HG03175 (cell line): ENCODE results near the gene BMP6.

Source experiments
- ATAC-seq: cut with Tn5 transposase; IDR thresholded peaks from one replicate; pipeline ENCODE4 v1.9.1; 2021; ENCODE audit warnings: mild to moderate bottlenecking, moderate library complexity; ENCODE audit not compliant: unreplicated experiment

Gene BMP6

GRCh38 chr6:7725849-7726415 is at the start of gene BMP6:
Gene BMP6 (plus strand): TSS chr6:7726099. CDS start chr6:7726956, 857 bp downstream.
- ATAC-seq: peak; percentile 79

- no peak for ATAC-seq
Measured at GRCh38 chr6:7677229-7677628, 48.7 kb upstream of the BMP6 start.

GRCh38 chr6:7680393-7681075 is 45.4 kb upstream of the BMP6 start:
- ATAC-seq: no peak

- ATAC-seq: no peak
Measured at GRCh38 chr6:7681449-7681848, 44.5 kb upstream of the BMP6 start.

- ATAC-seq: no peak
Measured at GRCh38 chr6:7684076-7684475, 41.8 kb upstream of the BMP6 start.

GRCh38 chr6:7684843-7685242 is 41.1 kb upstream of the BMP6 start:
- no peak for ATAC-seq

- ATAC-seq: no peak
Measured at GRCh38 chr6:7685276-7685675, 40.6 kb upstream of the BMP6 start.

GRCh38 chr6:7687145-7688111 is 38.5 kb upstream of the BMP6 start:
- ATAC-seq: no peak

GRCh38 chr6:7691021-7691420 is 34.9 kb upstream of the BMP6 start:
- no peak for ATAC-seq

- ATAC-seq: no peak
Measured at GRCh38 chr6:7691675-7692452, 34.0 kb upstream of the BMP6 start.

GRCh38 chr6:7692453-7692784 is 33.5 kb upstream of the BMP6 start:
- no peak for ATAC-seq

GRCh38 chr6:7693827-7694226 is 32.1 kb upstream of the BMP6 start:
- ATAC-seq: no peak

GRCh38 chr6:7696061-7696460 is 29.8 kb upstream of the BMP6 start:
- no peak for ATAC-seq

GRCh38 chr6:7697432-7697819 is 28.5 kb upstream of the BMP6 start:
- ATAC-seq: no peak

GRCh38 chr6:7697820-7698623 is 27.9 kb upstream of the BMP6 start:
- no peak for ATAC-seq

GRCh38 chr6:7701212-7701834 is 24.6 kb upstream of the BMP6 start:
- ATAC-seq: no peak

GRCh38 chr6:7703148-7703680 is 22.7 kb upstream of the BMP6 start:
- no peak for ATAC-seq

- ATAC-seq: no peak
Measured at GRCh38 chr6:7705483-7705882, 20.4 kb upstream of the BMP6 start.

GRCh38 chr6:7706269-7706668 is 19.6 kb upstream of the BMP6 start:
- ATAC-seq: no peak

GRCh38 chr6:7707787-7708186 is 18.1 kb upstream of the BMP6 start:
- no peak for ATAC-seq
